HCT116 (cell line): ENCODE results near the gene CD69.

Experiments
- EZH2 ChIP-seq: fragments of 200-600 bp; sonication (generic); IDR thresholded peaks from 2 replicates; pipeline ENCODE4 v1.6.1; 2017; ENCODE audit warnings: antibody characterized with exemption, mixed run types
- TF ChIP-seq, protein P1 (sequence below), 3 experiments: fragments of 200-600 bp in 1 of 3; sonication (generic) in 1 of 3; IDR thresholded peaks in 2 of 3; conservative IDR thresholded peaks in 1 of 3; 2 replicates each; pipeline ENCODE4 v1.5.1; 2012 to 2017; ENCODE audit warnings: low read depth in 2 of 3, low read length in 2 of 3, antibody characterized with exemption in 1 of 3, borderline replicate concordance in 1 of 3, control low read depth in 1 of 3, mild to moderate bottlenecking in 1 of 3, mixed read lengths in 1 of 3, mixed run types in 1 of 3, moderate library complexity in 1 of 3; ENCODE audit not compliant: insufficient read depth in 1 of 3

DNA sequence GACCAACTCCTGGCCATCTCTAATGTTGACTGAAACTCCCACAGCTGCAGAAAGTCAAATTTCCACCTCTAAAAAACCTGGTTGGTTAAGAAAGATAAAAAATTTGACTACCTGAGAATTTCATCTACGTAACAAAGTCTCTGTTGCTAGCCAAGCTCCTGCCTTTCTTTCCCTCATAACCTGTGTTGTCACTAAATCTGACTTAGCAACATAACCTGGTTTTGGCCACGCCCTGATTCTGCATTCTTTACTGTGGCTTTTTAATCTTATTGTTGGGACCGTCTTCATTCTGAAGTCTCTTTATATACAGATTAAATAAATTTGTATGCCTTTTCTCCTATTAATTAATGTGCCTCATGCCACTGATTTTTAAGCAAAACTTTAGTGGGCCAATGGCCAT lies 16.1 kb upstream of the CD69 start:
- TF ChIP-seq, protein P1, sequence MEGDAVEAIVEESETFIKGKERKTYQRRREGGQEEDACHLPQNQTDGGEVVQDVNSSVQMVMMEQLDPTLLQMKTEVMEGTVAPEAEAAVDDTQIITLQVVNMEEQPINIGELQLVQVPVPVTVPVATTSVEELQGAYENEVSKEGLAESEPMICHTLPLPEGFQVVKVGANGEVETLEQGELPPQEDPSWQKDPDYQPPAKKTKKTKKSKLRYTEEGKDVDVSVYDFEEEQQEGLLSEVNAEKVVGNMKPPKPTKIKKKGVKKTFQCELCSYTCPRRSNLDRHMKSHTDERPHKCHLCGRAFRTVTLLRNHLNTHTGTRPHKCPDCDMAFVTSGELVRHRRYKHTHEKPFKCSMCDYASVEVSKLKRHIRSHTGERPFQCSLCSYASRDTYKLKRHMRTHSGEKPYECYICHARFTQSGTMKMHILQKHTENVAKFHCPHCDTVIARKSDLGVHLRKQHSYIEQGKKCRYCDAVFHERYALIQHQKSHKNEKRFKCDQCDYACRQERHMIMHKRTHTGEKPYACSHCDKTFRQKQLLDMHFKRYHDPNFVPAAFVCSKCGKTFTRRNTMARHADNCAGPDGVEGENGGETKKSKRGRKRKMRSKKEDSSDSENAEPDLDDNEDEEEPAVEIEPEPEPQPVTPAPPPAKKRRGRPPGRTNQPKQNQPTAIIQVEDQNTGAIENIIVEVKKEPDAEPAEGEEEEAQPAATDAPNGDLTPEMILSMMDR (IDR thresholded peaks at IDR 0.05 in 2 of 3, conservative IDR thresholded peaks at IDR 0.05 in 1 of 3; ENCODE audit: borderline replicate concordance in 1 of 3, insufficient read depth in 1 of 3, low read depth in 2 of 3, low read length in 2 of 3): no peak
- TF ChIP-seq EZH2: no peak
